Measurements from ENCODE around the gene MED12L.

MED12L gene

DNA sequence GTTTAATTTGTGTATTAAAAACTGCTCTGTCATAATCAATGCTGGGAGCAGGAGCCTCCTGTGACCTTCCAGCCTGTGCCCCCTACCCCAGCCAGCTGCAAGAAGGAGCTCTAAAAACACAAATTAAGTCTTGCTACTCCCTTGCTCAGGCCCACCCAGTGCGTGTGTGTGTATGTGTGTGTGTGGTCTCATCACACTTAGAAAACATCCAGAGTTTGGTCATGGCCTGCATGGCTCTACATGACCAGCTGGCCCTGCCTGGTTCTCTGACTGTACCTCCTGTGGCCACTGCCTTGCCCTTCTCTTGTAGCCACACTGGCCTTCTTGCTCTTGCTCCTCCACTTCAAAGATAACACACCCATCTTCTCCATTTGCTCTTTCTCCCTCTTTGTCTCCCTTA, 179.1 kb downstream of the MED12L start:
- no peak for DNase-seq

DNA sequence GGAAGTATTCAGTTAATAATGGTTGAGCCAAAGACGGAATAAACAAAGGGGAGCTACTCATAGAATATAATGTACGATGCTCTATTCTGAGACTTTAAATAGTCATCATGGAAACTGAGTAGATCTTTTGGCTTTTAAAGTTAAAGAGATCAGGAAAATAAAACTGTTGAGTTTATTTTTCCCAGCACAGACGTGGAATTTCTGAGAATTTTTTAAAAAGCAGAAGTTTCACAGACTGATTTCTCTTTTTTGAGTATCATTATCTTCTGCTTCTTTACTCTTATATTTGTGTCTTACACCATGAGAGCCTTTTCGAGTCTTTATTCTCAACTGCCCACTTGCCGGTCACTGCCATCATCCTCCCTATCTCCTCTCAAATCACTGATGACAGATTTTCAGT, 179.7 kb downstream of the MED12L start:
- DNase-seq = no peak

DNA sequence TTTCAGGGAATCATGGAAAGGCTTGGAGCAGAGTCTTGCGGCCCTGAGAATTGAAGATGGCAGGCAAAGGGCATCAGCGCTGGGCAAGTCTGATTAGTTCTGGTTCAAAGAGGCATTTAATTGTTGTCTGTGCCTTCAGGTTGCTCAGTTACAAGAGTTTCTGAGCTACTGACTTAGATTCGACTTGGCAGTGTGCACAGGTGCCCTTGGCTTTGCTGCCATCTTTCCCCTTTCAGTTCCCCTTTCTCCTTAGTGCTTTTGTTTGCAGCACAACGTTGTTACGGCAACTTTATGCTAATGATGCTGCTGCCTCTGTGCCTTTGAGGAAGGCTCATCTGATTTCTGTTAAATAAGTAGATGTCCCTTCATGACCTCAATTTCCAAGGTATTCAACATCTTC, 180.4 kb downstream of the MED12L start:
- DNase-seq = no peak

DNA sequence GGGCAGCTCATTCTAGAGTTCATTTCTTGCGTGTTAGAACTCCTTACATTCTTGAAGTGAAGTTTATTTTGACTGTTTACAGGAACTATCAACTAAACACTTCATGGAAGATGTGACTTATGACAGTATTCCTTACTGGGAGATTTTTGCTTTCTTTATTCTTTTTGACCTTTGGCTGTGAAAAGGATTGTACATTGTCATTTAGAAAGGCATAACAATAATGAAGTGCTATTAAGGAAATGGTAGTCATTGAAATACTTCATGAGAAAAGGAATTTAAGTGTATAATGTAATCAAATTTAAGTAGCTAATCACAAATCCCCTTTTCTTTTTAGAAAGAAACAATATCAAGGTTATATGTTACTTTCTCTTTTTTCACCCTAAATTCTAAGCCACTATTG, 181.6 kb downstream of the MED12L start:
- no peak for DNase-seq

DNA sequence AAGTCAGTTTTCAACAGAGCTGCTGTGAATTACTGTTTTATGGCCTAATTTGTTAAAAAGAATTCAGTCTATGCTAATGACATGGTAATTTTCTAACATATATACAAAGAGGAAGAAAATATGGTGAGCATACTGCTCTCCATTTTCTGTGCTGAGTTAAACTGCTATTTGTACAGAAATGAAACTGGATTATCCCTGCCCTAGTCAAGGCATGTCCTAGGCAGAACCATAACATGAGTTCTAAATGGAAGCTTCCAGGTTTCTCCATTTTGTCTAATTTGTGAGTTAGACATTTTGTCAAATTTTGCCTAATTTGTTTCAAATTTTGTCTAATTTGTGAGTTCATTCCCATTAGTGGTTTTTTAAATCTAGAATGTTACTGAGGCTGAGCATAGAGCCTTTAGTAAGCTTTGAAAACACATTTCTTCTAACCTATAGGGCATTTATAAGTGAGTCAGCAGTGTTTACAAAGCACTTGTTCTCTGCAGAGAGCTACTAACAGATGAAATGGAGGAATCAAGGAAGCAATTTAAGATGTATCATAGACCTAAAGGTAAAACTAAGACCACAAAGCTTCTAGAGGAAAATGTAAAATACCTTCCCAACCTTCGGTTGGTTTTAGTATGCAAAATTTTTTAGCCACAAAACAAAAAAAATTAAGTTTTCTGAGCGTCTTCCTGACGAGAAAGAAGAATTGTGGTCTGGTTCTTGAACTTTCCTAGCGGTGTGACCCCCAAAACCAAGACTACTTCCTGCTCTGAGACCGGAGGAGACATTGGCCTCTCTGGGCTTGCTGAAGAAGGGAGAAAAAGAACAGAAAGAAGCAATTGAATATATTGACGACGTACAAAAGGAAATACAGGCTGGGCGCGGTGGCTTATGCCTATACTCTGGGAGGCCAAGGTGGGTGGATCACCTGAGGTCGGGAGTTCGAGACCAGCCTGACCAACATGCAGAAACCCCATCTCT, 183.1 kb downstream of the MED12L start:
- DNase-seq = no peak

DNA sequence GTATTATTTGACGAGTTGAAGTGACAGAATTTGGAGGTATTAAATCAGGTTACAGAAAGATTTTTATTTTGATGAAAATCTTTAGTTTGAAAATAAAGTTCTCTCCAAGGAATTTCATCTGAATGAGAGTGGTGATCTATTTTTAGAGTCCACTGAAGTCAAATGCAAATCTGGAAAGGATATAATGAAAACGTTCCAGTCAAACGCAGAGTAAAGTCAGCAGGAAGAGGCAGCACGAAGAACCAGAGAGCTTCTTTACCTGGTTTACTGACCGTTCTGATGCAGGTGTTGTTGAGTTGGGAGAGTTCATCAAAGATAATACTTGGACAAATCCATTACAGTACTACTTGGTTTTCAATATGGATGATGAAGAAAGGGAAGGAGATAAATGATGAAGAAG, 184.2 kb downstream of the MED12L start:
- no peak for DNase-seq

DNA sequence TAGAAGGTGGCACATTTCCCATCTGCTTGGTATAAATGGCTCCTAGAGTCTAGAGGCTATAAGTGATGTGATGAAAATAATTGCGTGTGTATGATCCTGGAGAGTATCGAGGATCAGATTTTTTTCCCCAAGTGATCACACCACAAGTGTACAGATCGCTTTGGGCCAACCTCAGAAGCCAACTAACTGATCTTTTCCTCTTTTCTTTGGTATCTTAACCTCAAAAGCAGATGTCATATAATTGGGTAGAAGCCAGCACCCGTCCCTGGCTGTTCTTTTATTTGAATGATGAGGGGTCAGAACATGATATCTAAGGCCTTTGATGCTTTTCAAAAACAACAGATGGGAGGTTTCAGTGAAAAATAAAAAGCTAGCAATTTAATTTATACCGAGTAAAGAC, 189.6 kb downstream of the MED12L start:
- no peak for DNase-seq

DNA sequence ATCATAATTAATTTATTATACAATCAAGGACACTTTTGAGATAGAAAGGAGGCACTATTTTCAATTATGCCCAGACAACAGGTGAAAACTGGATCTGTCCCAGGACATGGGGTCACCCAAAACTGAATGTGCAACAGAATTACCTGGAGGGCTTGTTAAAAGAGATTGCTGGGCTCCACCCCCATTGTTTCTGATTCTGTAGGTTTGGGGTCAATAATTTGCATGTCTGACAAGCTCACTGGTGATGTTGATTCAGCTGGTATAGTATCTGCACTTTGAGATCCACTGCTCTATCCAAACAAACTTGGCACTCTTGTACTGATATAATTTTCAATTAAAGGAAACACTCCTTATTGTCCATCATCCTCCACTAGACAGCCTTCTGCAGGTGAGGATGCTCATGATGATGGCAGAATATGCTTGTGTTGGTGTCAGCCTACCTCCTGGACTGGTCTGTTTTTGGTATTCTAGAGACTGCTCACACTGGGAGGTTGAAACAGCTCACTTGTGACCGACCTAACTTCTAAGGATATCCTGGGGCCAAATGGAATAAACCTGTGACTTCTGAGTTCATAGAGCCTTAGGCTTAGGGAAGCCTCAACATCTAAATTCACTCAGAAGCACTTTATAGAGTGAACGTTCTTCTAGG, 190.7 kb downstream of the MED12L start:
- no peak for DNase-seq

DNA sequence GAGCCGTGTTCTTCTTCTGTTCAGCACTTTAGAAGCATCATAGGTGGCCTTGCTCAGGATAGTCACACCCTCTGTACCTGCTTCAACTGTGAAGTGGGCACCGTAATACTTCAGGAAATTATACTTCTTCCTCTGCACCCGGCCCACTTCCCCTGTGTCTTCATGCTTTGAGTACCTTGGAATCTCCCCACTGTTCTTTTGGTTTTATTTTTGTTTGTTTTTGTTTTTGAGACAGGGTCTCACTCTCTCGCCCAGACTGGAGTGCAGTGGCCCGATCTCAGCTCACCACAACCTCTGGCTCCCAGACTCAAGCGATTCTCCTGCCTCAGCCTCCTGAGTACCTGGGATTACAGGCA, 191.2 kb downstream of the MED12L start:
- no peak for DNase-seq

DNA sequence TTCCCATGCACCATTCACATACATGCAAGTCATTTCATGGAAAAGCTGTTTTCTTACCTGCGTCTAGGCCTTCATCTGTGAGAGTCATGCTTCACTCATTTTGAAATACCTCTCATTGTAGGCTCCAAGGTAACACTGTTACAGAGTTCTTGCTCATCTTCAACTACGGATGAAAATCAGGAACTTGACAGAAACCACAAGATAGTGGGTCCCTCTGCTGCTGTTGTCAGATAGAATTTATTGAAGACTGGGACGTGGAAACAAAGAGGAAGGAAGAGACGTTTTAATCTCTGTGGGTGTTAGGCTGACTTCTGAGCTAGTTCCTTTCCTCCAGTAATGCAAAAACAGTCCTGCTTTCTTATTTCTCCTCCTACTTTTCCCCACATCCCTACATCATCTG, 192.8 kb downstream of the MED12L start, which contains the start of gene P2RY14:
Gene P2RY14 (minus strand): TSS at position 313 of the 400 bp plus-strand sequence. CDS start 64,226 bp downstream, outside the sequence.
- no peak for DNase-seq

DNA sequence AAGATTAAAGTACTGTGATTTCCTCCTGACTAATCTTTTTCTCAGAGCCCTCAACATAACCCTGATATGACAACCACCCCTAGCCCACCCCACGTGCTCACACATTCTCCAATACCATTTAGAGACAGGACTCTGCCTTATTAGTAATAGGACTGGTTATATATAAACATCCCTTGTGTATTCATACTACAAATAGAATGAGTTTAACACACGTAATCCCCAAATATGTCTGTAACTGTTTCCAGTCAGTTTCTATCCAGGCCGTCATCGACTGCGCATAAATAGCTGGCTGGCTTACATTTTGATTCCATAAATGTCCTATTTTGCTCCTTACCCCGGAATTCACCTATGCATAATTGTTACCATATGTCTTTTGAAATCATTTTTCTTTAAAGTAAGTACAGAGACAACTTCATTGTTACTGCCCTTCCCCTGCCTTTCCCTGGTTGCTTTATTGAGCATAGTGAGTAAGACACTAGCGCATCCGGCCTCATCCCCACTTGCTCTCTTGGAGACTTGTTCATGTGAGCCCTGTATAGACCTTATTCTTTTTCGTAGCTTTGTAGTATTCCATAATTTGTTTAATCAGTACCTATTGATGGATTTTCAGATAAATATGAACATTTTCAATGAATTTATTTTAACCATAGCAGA, 196.3 kb downstream of the MED12L start:
- DNase-seq = no peak

DNA sequence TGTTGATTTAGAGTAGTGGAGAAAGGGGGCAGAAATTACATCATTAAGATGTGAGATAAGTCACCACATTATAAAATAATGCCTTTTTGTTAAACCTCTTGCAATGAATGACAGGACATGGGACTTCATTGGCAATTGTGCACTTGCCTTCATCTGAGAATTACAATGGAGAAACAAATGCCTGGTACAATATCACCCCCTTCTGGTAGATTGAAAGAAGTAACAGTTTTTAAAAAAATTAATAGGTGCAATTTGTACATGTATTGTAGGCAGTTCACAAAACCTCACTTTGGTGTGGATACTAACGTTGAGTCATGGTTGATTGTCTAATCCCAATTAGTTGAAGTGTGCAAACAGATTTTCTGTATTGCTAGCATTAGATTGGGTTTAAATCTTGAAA, 197.5 kb downstream of the MED12L start:
- no peak for DNase-seq

DNA sequence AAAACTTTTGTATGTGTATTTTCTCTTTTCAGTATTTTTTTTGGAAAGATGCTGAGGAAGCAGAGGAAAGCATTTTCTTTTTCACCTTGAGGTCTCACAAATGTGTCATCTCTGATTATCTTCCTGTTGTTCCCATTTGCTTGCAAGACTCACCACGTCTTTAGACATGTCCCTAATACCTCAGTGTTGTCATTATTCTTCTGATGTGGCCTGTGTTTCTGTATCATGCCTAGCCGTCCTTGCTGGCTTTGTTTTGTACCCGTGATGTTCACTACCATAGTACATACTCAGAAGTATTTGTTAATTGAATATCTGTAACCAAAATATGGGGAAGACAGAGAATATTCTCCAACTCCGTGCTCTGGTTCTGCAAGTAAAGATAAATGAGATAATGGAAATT, 197.9 kb downstream of the MED12L start:
- DNase-seq = no peak

DNA sequence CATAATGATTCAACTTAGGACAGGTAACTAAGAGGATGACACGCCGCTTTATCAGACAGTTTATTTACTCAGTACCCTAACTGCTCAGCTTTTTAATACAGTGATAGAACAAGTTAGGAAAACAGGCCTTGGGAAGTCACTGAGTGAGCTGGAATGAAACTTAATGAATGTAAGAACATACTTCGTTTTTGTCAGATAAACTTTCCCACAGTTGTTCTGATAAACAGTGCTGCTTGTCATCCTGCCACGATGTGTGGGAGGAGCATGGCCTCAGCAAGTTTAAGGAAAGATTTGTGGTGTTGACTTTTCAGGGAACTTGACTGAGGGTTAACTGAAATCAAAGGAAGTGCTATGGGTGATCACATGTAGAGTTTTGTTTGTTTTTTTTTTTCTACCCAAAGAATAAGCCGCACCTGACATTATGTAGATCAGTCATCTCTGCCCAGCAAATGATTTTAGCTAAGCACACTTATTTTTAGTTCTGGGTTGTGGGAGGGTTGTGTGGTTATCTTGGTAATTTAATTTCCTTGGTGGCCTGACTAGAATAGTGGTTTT, 198.5 kb downstream of the MED12L start:
- no peak for DNase-seq

DNA sequence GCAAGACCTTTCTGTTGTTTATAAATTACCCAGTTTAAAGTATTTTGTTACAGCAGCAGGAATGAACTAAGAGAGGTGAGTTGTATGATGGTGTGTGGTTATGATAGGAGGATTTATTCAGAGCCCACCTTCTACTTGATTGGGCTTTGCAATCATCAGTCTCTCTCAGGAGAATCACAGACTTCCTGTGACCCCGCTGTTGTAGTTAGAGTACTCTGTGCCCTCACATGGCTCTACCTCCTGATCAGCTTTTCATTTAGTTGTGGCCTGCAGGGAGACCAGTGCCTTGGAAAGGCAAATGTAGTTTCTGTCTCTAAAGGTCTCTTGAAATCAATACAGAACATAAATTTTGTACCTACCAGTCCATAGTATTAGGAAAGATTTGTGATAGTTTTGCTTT, 200.5 kb downstream of the MED12L start:
- no peak for DNase-seq

DNA sequence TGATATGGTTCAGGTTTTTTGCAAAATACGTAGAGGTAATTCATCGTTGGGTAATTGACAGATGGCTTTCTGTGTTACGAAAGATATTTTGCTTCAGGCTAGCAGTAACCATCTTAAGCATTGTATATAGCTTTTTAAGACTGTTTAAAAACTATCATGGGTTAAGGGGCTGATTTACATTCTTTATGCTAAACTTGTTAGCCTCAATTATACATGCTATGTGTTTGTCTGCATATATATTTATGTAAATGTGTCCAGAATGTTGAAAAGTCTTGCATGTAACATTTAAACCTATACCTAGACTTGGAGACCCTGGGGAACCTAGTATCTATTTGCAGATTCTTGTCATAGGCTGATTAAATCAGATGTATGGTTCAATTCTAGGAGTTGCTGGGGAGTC, 204.0 kb downstream of the MED12L start:
- no peak for DNase-seq

DNA sequence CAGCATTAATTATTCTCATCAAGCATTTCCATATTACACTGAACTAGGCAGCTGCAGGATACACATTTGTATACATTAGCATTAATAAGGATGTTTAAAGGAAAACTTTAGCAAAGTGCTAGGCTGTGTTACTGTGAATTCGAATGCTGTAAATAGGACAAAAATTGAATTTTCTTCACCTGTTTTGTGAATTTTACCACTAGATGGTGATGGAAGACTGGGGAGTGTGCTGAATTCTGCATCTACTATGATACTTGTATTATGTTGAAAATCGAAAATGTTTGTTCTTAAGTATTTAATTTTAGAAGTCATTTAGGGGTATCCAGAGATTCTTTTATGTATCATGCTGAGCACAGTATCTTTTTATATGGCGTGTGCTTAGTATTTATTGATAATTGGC, 205.2 kb downstream of the MED12L start:
- DNase-seq = no peak

DNA sequence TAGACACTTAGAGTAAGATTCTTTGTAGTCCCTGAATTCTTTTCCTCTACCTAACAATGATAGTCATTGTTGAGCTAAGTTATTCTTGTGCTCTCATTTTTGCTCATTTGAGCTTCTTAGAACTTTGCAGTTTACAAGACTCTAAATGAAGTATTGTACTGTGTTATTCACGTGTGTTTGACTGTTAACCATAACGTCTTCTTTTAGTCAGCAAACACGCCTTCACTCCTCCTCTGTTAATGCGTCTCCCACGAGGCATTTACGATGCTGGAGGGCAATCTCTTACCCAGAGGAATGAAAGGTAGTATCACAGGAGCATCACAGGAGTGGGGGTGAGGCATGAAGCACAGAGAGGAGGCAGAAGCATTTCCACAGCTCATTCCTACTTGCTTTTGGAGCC, 207.7 kb downstream of the MED12L start:
- no peak for DNase-seq

DNA sequence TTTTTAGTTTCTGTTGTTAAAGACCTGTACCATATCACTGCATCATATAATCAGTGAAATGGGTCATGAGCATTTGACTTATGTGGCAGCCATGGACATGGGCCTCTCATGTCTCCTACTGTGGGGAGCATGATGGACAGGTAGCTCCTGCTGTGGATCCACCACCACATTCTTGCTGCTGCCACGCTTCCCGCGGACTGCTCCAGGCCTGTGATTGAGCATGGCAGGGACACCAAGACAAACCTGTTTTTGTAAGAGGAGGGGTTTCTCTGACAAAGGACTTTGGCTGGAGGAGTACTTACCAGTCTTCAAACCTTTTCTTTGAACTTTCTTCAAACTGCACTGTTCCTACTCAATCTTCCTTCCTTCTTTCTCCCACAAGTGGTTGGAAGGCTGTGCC, 210.8 kb downstream of the MED12L start:
- DNase-seq = no peak

DNA sequence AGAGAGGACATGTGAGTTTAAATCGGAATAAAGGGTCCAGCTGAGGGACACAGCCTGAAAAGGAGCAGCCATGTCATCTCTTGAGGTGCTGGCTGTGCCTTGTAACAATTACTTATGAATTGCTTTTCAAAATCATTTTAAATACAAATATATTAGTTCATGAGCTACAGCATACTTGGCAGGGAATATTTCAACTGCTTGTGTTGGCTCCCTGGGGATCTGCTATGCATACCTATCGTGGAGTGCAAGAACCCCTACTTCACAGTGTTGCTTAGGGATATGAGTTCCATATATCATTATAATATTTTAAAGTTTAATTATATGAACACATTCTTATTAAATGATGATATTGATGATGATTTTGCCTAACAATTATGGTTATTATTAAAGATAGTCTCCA, 212.0 kb downstream of the MED12L start:
- no peak for DNase-seq

DNA sequence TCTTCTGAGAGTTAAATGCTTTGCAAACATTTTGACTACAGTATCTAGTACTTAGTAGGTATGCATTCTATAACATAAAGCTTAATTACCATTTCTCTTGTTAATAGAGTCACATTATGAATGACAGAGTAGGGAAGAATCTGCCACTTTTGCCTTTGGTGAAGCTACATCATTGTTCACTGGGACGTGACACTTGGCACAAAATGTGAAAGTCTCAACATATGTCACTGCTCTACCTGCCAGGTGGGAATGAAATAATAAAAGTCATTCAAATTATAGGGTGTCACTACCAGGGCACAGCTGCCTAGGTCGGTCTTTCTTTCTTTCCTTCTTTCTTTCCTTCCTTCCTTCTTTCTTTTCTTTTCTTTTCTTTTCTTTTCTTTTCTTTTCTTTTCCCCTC, 213.5 kb downstream of the MED12L start:
- DNase-seq = no peak

DNA sequence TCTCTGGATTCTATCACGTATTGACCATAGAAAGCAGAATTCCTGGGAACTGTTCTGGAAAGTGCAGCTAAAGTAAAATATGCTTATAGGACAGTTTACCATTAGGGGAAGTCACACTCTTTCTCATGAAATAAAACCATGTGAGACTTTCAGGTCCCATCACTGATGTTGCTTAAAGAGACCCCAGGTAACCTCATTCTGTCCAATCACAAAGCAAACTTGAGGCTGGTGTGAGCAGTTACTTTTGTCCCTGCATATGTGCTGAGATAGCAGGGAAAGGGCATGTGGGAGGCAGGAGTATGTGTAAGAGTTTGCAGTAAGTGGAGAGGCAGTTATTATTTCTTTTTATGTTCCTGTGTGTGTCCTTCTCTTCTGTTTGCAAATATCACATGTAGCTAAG, 215.1 kb downstream of the MED12L start:
- DNase-seq = no peak

DNA sequence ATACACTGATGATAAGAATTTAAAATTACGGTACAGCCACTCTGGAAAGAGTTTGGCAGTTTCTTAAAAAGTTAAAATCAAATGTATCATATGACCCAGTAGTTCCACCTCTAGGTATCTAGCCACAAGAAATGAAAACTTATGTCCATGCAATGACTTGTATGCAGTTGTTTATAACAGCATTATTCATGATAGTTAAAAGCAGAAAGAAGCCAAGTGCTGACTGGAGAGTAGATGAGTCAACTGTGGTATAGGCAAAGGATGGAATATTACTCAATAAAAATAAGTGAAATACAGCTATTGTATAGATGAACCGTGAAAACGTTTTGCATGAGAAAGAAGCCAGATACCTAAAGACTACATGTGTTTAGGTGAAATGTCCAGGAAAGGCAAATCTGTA, 216.3 kb downstream of the MED12L start:
- no peak for DNase-seq

DNA sequence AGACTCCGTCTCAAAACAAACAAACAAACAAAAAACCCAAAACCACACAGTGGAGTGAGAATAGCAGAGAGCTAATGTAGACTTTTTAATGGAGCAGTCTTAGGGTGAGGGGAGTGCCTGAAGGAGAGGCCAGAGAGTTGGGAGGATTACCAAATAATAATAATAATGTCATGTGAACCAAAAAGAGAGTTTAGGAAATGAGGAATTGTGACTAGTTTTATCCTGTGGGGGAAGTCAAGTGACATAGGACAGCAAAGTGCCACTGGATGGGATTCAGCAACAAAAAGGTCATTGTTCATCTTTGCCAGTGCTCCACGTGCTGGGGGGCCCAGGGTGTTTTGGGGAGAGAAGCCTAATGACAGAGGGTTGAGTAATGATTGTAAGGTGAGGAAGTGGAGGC, 218.3 kb downstream of the MED12L start:
- DNase-seq = no peak
